Stimulated activated CD4-positive, alpha-beta T cell treated with anti-CD3 and anti-CD28 coated beads, TNF-alpha, amount 100 ng/mL, for 48 hours (primary cell): ENCODE measurements around the gene EPAS1.

Experiments
- DNase-seq, 3 donors: peaks; one replicate each; pipeline ENCODE4 v3.0.0-alpha.2; 2020; ENCODE audit warnings: low read depth in 3 of 3

EPAS1 gene

GRCh38 chr2:46273225-46273863, 23.9 kb upstream of the EPAS1 start:
- no peak for DNase-seq

DNA sequence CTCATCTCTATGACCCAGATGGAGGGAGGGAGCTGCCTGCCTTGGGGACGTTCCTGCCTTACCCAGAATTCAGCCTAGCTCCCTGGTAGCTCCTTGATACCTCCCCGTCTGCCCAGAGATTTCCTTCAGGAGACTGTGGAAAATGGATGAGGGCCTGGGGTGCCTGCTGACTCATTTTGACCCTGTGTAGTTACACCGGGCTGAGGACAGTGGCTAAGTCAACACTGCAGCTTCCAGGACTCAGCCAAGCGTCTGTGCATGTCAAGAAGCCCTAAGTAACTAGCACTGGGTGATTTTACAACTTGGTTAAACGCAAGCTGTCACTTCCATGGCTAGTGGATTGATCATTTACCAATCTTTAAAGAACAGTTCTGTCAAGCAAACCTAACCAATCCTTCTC, 23.3 kb upstream of the EPAS1 start:
- DNase-seq = no peak

DNA sequence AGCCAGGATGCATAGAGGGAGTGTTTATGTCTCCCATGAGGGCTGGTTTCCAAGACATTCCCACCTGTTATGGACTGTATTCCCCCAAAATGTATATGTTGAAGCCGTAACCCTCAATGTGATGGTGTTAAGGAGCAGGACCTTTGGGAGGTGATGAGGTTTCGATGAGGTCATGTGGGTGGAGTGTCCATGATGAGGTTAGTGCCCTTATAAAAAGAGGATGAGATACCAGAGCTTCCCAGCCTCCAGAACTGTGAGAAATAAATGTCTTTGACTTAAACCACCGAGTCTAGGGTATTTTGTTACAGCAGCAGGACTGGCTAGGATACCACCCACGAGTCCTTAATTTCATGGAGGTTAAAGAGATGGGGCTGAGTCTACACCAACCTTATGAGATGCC, 22.6 kb upstream of the EPAS1 start:
- no peak for DNase-seq

GRCh38 chr2:46275995-46276394, 21.2 kb upstream of the EPAS1 start:
- no peak for DNase-seq

GRCh38 chr2:46276642-46277041, 20.6 kb upstream of the EPAS1 start:
- DNase-seq = no peak

- DNase-seq = no peak
Measured at GRCh38 chr2:46277431-46278190, 19.6 kb upstream of the EPAS1 start.

- no peak for DNase-seq
Measured at GRCh38 chr2:46278952-46279351, 18.3 kb upstream of the EPAS1 start.

GRCh38 chr2:46281939-46282338, 15.3 kb upstream of the EPAS1 start:
- no peak for DNase-seq

DNA sequence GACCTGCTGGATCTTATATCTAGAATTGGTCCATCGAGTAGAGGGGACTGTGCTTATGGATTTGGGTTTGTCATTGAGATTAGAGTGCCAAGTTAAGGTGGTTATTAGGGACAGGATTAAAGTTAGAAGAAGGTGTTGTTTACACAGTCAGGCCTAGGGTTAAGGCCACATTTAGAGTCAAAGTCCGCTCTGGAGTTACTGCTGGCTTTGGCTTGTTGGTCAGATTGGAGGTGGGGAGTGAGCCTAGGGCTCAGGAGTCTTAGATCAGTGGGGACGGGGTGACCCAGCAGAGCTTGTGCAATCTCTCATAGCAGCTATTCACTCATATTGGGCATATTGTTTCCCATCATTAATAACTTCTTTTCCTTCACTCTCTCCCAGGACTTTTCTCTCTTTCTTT, 13.5 kb upstream of the EPAS1 start:
- DNase-seq = no peak

DNA sequence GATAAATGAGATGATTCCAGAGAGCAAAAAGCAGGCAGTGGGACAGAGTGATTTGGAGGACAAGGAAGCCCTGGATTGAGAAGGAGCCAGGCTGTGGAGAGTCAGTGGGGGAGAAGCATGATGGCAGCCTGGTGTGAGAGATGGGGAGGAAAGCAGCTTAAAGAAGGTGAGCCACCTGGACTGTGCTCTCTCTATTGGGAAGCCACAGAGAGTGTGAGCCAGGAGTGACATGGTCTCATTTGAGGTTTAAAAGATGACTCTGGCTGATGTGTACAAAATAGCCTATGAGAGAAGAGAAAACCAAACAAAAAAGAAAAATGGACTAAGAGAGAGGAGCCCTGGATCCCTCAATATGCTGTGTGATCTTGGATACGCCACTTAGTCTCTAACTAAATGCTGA, 12.9 kb upstream of the EPAS1 start:
- DNase-seq = no peak

GRCh38 chr2:46284796-46285195, 12.4 kb upstream of the EPAS1 start:
- DNase-seq = no peak

DNA sequence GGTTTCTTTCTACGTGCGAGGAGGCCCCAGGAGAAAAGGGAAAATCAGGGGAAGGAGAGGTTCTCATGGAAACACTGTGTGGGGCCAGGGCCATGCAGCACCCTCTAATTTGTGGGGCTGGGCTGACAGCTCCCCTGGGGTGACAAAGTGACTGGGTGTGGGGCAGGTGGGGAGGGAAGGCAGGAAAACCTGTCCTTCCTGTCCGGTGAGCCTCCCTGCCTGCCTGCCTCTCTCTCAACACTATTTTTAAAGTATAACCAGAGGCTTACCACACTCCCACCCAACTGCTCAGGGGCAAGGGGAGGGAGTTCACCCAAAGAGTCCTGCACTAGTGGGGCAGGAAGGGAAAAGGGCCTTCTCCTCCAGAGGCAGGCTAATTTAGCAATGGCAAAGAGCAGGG, 10.5 kb upstream of the EPAS1 start:
- no peak for DNase-seq

DNA sequence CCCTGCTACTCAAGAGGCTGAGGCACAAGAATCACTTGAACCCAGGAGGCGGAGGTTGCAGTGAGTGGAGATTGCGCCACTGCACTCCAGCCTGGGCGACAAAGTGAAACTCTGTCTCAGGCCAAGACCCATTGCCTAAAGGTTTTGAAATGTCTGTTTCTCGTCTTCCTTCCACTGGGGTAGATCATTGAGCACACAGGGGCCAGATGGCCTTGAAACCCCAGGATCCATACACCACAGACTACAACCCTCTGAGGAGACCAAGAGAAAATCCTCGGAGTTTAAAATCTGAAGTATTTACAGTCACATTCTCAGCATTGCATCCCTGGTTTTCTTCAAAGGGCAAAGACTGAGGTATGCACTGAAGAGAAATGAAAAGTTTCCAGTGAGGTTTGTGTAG, 7.1 kb upstream of the EPAS1 start:
- DNase-seq = no peak

DNA sequence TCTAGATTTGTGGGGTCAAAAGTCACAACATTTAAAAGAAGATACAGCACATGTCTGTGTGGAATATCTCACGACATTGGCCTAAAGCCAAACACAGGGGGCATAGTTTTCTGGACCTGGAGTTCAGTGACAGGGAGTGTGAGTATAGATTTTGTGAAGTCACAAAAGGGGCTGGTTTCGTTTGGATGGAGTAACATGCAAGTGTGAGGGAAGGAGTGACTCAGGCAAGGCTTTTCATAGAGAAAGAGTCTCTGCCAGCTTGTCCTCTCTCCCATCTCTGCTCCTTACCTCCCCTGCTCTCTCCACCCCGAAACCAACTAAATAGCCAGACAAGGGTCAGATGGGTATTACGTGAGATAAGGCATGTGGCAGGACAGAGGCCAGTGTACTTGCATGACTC, 3.7 kb upstream of the EPAS1 start:
- DNase-seq = no peak

DNA sequence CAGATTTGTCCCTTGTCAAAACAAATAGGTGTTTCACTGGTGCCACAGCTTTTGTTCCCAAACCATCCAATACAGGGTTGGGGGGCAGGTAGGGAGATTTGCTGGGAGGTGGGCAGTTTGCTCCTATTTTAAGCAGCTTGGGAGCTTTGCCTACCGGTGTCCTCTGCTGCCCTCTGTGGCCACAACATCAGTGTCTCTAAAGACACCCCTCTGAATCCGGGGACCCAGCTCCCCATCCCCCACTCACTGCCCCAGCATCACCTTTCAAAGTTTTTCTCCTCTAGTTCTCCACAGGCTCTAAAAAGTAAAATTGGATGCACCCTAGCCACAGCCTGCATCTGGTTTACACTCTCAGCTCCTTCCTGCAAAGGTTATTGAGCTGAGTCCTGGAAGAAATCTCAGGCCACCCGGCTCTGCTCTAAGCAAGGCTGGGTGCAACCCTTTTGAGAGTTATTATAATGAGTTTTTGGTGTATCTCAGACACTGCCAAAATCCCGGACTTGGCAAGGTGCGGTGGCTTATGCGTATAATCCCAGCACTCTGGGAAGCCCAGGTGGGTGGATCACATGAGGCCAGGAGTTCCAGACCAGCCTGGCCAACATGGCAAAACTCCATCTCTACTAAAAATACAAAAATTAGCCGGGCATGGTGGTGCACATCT, 2.9 kb upstream of the EPAS1 start:
- no peak for DNase-seq

DNA sequence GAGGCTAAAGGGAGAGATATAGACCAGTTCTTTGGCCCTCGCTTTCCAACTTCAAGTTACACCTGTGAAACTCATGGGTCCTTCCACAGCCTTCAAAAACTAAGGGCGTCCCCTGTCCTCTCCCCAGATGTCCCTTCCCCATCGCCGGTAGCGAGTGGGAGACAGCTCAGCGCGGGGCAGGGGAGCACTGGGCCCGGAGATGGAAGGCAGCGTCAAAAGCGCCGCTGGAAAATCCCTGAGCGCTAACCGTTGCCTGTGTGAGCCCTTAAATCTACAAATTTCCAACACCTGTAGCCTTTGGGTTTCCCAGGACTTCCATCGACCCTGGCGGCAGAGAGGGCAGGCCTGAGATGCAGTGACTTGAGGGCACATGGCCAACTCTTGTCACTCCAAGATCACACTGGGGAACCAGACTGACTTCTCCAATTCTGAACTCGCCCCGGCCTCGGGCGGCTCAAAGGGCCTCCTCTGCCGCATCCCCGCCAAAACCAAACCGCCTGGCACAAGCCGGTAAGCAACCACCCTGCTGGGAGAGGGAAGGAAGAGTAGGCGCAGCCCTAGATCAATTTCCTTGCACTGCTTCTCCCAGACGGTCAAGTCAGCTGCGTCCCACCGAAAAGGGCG, 879 bp upstream of the EPAS1 start:
- DNase-seq = no peak

DNA sequence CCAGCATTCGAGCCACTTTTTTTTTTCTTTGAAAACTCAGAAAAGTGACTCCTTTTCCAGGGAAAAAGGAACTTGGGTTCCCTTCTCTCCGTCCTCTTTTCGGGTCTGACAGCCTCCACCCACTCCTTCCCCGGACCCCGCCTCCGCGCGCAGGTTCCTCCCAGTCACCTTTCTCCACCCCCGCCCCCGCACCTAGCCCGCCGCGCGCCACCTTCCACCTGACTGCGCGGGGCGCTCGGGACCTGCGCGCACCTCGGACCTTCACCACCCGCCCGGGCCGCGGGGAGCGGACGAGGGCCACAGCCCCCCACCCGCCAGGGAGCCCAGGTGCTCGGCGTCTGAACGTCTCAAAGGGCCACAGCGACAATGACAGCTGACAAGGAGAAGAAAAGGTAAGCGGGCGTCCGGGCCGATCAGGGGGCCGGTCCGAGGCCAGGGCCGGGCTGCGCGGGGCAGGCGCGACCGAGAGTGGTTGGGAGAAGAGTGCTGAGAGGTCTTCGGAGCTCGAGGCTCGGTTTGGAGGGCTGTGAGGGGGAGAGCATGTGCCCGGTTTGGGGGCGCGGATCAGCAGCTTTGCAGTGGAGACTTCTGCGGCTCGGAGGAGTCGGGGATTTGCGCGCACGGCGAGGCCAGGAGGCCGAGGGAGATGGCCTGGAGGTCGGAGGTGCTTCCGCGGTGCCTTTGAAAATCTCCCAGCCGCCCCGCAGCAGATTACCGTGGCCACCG, 502 bp downstream of the EPAS1 start:
- DNase-seq = peak in 2 of 3 donors; percentile 38 to 68

DNA sequence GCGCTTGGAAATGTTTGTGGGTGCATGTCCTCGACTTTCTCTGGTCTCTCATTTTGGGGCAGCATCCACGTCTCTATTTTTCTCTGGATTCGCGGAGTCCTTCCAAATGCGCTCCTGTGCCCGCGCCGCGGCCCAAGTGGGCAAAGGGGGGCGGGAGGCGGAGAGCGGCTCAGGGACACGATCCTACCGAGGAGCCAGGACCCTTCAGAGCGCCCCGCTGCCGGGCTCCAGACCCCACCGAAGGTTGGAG, 990 bp downstream of the EPAS1 start:
- no peak for DNase-seq

DNA sequence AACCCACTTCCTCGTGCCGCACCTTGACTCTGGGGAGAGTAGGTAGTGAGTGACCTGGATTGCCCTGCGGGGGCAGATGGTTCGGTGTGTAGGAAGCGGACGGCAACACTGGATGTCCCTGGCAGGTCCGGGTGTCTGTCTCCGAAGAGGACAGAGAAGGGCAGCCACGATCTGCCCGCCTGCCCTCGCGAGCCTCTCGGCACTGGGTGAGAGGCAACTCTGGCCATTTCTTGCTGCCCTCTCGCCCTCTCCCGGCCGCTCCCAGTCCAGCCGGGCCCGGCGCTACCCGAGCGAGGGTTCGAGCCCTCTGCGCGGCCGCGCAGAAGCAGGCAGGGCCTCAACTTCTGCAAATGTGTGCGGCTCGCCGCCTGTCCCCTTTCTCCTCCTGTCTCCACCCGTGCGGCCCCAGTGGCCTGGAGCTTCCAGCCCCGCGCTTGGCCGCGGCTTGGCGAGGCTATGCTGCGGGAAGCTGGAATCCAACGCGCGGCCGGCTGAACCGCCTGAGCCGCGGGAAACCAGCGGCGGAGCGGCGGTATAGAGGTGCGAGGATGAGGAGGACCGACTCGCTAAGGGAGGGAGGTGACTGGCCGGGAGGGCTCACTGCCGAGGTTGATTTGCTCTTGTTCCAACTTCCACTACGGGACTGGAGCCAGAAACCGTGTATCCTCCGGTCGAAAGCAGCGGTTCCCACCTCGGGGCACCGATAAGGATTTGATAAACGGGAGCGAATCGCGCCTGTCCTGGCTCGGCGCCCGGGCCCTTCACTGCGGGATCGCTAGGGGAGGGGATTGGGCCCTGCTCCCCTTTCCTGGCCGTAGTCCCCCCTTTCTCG, 1.5 kb downstream of the EPAS1 start:
- no peak for DNase-seq

GRCh38 chr2:46299365-46300263, 2.4 kb downstream of the EPAS1 start:
- DNase-seq = no peak
